ENCODE measurements around the gene ARHGAP8. TPM values are rescaled to one million over a fixed set of nuclear protein-coding genes. Genes with fewer than 3 reads are reported as not detected.

Gene ARHGAP8
- total and polyA plus RNA-seq, 12 donors, result 0.17 to 0.53 (median 0.33) TPM; not detected in 5

DNA sequence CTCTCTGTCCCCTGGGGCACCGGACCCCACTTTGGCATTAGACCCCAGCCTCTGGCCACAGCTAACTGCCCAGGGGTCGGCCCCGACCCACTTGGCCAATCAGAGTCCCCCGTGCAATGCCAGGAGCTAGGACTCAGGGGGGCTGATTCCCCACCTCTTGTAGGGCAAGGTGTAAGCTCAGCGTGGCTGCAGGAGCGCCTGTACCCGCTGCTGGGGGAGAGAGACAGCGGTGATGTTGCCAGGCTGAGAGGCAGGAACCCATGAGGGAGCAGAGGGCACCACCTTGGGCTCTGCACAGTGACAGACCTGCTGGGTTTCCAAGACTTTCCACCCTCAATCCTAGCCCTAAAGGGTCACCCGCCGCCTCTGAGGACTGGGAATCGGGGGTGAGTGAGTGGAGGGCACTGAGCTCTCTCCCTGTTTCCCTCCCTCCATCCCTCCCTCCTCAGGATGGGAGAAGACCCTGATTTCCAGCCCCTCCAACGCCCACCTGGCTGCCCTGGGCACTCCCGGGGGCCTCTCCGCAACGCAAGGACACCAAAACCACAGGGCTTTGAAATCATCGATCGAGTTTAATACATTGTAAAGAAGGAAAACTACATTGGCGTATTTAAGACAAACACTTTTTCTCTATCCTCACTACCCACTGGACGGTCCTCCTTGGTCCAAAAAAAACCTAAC lies 128.4 kb downstream of the ARHGAP8 start:
- intact Hi-C loops (cut with DNase I), result no loop called here
- no peak for DNase-seq
- ATAC-seq, result no peak

DNA sequence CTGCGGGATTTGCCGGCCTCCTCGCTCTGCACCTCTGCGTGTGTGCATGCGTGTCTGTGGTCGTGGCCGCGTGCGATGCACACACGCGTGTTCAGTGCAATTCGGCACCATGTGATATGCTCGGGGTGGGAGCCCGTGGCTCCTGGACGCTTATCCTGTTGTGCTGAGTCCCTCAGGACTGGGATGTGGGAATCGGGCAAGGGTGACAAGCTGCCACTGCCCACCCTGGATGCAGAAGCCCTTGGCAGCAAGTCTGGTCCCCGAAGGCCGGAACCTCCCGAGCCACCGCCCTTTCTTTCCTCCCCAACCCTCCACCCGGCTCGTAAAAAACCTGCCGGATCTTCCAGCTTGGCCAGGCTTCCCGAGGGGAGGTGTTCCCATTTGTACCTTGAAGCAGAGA lies 129.2 kb downstream of the ARHGAP8 start:
- intact Hi-C loops (cut with DNase I), result no loop called here
- WGBS, 2 donors, result 86 to 92% methylated on average over 24 of the region's 24 CpGs
- H3K4me3 ChIP-seq, result no peak overlapping the region
- ATAC-seq (no peak), DNase-seq (no peak)
- no peak overlapping the region for H3K27ac ChIP-seq
- peaks cover 0 to 19% (median 6%) of the 10 kb centered on the region in 11 donors for H3K9me3 ChIP-seq
- H3K36me3 ChIP-seq, result no peaks in the 10 kb centered on the region
- H3K27me3 ChIP-seq, result no peaks in the 10 kb centered on the region
- no peaks in the 10 kb centered on the region for H3K4me1 ChIP-seq
- TF ChIP-seq, protein P1, sequence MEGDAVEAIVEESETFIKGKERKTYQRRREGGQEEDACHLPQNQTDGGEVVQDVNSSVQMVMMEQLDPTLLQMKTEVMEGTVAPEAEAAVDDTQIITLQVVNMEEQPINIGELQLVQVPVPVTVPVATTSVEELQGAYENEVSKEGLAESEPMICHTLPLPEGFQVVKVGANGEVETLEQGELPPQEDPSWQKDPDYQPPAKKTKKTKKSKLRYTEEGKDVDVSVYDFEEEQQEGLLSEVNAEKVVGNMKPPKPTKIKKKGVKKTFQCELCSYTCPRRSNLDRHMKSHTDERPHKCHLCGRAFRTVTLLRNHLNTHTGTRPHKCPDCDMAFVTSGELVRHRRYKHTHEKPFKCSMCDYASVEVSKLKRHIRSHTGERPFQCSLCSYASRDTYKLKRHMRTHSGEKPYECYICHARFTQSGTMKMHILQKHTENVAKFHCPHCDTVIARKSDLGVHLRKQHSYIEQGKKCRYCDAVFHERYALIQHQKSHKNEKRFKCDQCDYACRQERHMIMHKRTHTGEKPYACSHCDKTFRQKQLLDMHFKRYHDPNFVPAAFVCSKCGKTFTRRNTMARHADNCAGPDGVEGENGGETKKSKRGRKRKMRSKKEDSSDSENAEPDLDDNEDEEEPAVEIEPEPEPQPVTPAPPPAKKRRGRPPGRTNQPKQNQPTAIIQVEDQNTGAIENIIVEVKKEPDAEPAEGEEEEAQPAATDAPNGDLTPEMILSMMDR (IDR thresholded peaks at IDR 0.05), result no peak

More for the DNA sequence above, 128.4 kb downstream of the ARHGAP8 start:
- no peaks in the 10 kb centered on the region for H3K36me3 ChIP-seq
- no peak overlapping the region for H3K4me3 ChIP-seq
- H3K27me3 ChIP-seq, result no peaks in the 10 kb centered on the region
- TF ChIP-seq, protein P1 (IDR thresholded peaks at IDR 0.05), result no peak
- 89 to 90% methylated on average over 19 of the region's 19 CpGs for WGBS, 2 donors
- peaks cover 0 to 22% (median 8%) of the 10 kb centered on the region in 11 donors for H3K9me3 ChIP-seq
- H3K27ac ChIP-seq, result no peak overlapping the region
- H3K4me1 ChIP-seq, result no peaks in the 10 kb centered on the region

DNA sequence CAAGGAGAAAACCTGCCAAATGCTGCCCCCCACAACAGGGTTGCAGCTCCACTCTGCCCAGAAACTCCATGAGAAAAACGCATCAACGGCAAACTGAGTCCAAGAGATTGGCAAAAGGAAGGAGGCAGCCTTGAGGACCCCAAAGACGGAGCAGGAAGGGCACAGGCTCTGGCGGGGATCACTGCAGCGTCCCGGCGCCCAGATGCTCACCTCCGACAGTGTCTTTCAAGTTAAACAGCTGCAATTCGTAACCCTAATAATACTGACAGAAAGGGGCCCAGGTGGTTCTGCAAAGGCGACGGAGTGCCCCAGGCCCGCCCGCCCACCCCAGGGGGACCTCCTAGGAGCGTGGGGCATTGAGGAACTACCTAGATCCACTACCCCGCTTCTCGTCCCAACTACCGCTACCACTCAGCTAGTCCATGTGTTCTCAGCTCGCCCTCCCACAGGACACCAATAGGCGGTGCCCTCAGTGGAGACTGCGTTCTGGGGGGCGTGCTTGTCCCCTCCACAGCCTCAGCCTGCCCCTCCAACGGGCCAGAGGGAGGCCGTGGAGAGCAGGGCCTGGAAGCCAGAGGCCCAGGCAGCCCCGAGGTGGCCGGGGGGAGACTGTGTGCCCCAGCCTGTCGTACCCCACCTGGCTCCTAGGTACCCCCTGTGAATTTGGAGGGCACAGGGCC lies 130.0 kb downstream of the ARHGAP8 start:
- no peak for DNase-seq
- TF ChIP-seq, protein P1 (IDR thresholded peaks at IDR 0.05), result no peak
- H3K27ac ChIP-seq, result no peak overlapping the region
- peaks cover 0 to 11% (median 0%) of the 10 kb centered on the region in 11 donors for H3K9me3 ChIP-seq
- intact Hi-C loops (cut with DNase I), result no loop called here
- no peaks in the 10 kb centered on the region for H3K27me3 ChIP-seq
- ATAC-seq, result no peak
- 87 to 94% methylated on average over 26 of the region's 26 CpGs for WGBS, 2 donors
- no peaks in the 10 kb centered on the region for H3K4me1 ChIP-seq
- H3K36me3 ChIP-seq, result no peaks in the 10 kb centered on the region
- H3K4me3 ChIP-seq, result no peak overlapping the region

DNA sequence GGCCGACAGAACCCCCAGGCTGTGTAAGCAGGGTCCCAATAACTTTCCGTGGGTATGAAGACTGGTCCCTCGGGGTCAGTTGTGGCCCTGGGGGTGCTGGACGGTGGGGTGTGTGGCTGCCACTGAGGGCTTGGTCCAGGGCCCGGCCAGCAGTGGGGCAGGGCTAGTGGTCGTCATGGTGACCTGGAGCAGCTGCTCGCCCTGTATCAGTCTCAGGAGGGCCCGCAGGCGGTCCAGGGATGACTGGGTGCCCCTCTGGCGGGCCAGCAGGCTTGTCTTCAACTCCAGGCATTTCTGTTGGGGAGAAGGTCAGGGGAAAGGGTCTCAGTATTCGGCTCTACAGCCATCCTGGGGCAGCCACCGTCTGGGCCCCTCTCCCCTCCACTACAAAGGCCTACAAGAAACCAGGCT lies 130.6 kb downstream of the ARHGAP8 start:
- no peak overlapping the region for H3K27ac ChIP-seq
- no peaks in the 10 kb centered on the region for H3K36me3 ChIP-seq
- no peak overlapping the region for H3K4me3 ChIP-seq
- peaks cover 0 to 5% (median 0%) of the 10 kb centered on the region in 11 donors for H3K9me3 ChIP-seq
- TF ChIP-seq, protein P1 (IDR thresholded peaks at IDR 0.05), result no peak
- 82 to 86% methylated on average over 12 of the region's 12 CpGs for WGBS, 2 donors
- no peaks in the 10 kb centered on the region for H3K27me3 ChIP-seq
- ATAC-seq (no peak), DNase-seq (no peak)
- H3K4me1 ChIP-seq, result no peaks in the 10 kb centered on the region
- intact Hi-C loops (cut with DNase I), result no loop called here
